Panc1 (cell line): ENCODE results near the gene RAPGEF1. TPM values are rescaled to one million over a fixed set of nuclear protein-coding genes. Genes with fewer than 3 reads are reported as not detected.
"Not testable (repeated sequence)": the region's sequence is repeated elsewhere in the genome, so short reads cannot be mapped to it uniquely, and the experiment has no call there.

ENCODE experiments used
- ATAC-seq: fragments of 200-7000 bp; cut with Tn5 transposase; 2 replicates; pipeline ENCODE4 v1.9.1; 2020; ENCODE audit warnings: mild to moderate bottlenecking, moderate library complexity
- BruUV-seq: library from RNA; stranded (reverse); fragments of 400-500 nt; replicated peaks from 2 replicates; lab custom pipeline; 2021; lab: Mats Ljungman, UMichigan
- CTCF ChIA-PET: fragments of 300-600 bp; sonication (Branson Sonifier 250); formaldehyde crosslinking; loops from one replicate; lab custom pipeline; 2022; ENCODE audit warnings: antibody characterized with exemption; lab: Charles Lee
- POLR2A ChIA-PET: fragments of 300-600 bp; sonication (Branson Sonifier 250); formaldehyde crosslinking; loops from one replicate; lab custom pipeline; 2022; ENCODE audit warnings: antibody characterized with exemption; lab: Charles Lee
- DNase-seq: peaks from one replicate; pipeline ENCODE4 v3.0.0-alpha.2; 2010; ENCODE audit warnings: low read depth, low spot score
- H3K27ac ChIP-seq: 2 replicates; pipeline ENCODE4 v1.5.1; 2011; ENCODE audit warnings: mild to moderate bottlenecking, low read length, inconsistent platforms
- H3K27me3 ChIP-seq: fragments of 200-500 bp; sonication (Bioruptor generic); 2 replicates; pipeline ENCODE4 v1.6.0; 2014; ENCODE audit warnings: low read length, inconsistent platforms; ENCODE audit not compliant: control insufficient read depth, insufficient read depth
- H3K36me3 ChIP-seq: fragments of 200-500 bp; sonication (Bioruptor generic); 2 replicates; pipeline ENCODE4 v1.5.1; 2014; ENCODE audit warnings: inconsistent platforms, mild to moderate bottlenecking, low read length, moderate library complexity; ENCODE audit not compliant: control insufficient read depth, insufficient read depth
- H3K4me1 ChIP-seq: 2 replicates; pipeline ENCODE4 v1.5.1; 2011; ENCODE audit warnings: inconsistent platforms, mild to moderate bottlenecking, low read length, moderate library complexity; ENCODE audit not compliant: control insufficient read depth, insufficient read depth
- H3K4me3 ChIP-seq, 2 experiments: 2 replicates each; pipeline ENCODE4 v1.5.1; 2011 to 2012; ENCODE audit warnings: low read depth in 2 of 2, low read length in 2 of 2, mild to moderate bottlenecking in 2 of 2, inconsistent platforms in 1 of 2, moderate library complexity in 1 of 2
- H3K9me3 ChIP-seq: fragments of 200-500 bp; sonication (Bioruptor generic); 2 replicates; pipeline ENCODE4 v1.5.1; 2014; ENCODE audit warnings: low read depth, mild to moderate bottlenecking, inconsistent platforms, low read length, moderate library complexity; ENCODE audit not compliant: control insufficient read depth, insufficient read depth
- CTCF ChIP-seq: fragments of 450-650 bp; IDR thresholded peaks from 2 replicates; pipeline ENCODE4 v1.5.1; 2017; ENCODE audit warnings: mild to moderate bottlenecking
- POLR2AphosphoS5 ChIP-seq: IDR thresholded peaks from 2 replicates; pipeline ENCODE4 v1.6.1; 2012; ENCODE audit warnings: mild to moderate bottlenecking, low read depth, low read length, moderate library complexity
- REST ChIP-seq, 2 experiments: IDR thresholded peaks; 2 replicates each; pipeline ENCODE4 v1.6.1; 2011 to 2012; ENCODE audit warnings: low read depth in 2 of 2, control low read depth in 1 of 2, low read length in 1 of 2, mild to moderate bottlenecking in 1 of 2, moderate library complexity in 1 of 2; ENCODE audit not compliant: insufficient read depth in 1 of 2
- SIN3A ChIP-seq: IDR thresholded peaks from 2 replicates; pipeline ENCODE4 v1.6.1; 2012; ENCODE audit warnings: low read depth, mild to moderate bottlenecking, low read length, moderate library complexity, borderline replicate concordance; ENCODE audit not compliant: insufficient read depth
- TCF7L2 ChIP-seq: IDR thresholded peaks from 2 replicates; pipeline ENCODE4 v1.6.1; 2011; ENCODE audit warnings: mild to moderate bottlenecking, low read depth, low read length, inconsistent platforms
- in situ Hi-C: cut with HindIII; loops from 2 replicates; pipeline ENCODE4 v1.10.0; 2016; ENCODE audit warnings: low sequenced_read_pairs, low pct_unique_long_range_greater_than_20kb
- intact Hi-C: fragments of 100-400 bp; cut with micrococcal nuclease; formaldehyde crosslinking; loops from one replicate; pipeline ENCODE4 v1.10.0; 2022; ENCODE audit not compliant: unreplicated experiment
- total RNA-seq: library from RNA; stranded (reverse); gene quantifications from one replicate; pipeline ENCODE4 v1.2.1, GENCODE V29; 2021; ENCODE audit not compliant: unreplicated experiment

The RAPGEF1 gene
- total RNA-seq, 1 experiment from 2014 or later = 86.8 TPM

DNA sequence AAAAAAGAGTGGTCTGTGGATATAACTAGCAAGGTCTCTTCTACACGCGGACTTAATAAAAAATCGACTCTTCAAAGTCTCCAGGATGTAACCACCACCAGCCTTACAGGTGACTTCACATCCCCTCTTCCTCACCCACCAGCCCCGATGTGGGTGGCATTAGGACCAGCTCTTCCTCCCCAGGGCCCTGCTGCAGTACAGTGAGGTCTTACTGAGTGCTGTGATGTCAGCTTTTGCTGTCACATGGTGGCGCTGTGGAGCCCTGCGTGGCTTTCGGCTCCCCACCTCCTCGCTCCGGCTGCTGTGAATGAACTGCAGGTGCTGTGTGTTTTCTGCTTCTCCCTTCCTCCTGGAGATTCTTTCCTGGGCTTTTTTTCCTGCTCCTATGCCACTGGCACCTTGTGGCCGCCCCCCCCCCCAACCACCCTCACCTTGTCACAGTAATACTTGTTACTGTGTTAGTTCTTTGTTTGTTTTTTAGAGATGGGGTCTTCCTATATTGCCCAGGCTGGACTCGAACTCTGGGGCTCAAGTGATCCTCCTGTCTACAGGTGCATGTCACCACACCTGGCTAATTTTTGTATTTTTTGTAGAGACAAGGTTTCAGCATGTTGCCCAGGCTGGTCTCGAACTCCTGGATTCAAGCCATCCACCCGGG, 15.8 kb upstream of the RAPGEF1 start:
- Histone ChIP-seq H3K36me3 (no peaks in the 10 kb centered on the region), H3K4me3 (no peak overlapping the region), H3K27ac (no peak overlapping the region), H3K4me1 (no peaks in the 10 kb centered on the region), H3K9me3 (no peaks in the 10 kb centered on the region), H3K27me3 (no peaks in the 10 kb centered on the region)
- CTCF ChIA-PET = interaction anchor here (0.6 to 0.7 kb wide), 2 partner anchors 230 to 420 kb away, joined by 3 to 5 read pairs; no protein-coding TSS in a partner anchor
- intact Hi-C loops = no loop called here
- ATAC-seq (peak; percentile 98), DNase-seq (peak; percentile 70)
- no TSS peak for BruUV-seq
- in situ Hi-C loops = no loop called here
- peak; percentile 87 for TF ChIP-seq CTCF
- no peak for TF ChIP-seq POLR2AphosphoS5
- POLR2A ChIA-PET = no interaction called here

GRCh38 chr9:131754846-131755245, 15.0 kb upstream of the RAPGEF1 start:
- ChIA-PET POLR2A (no interaction called here), CTCF (no interaction called here)
- TF ChIP-seq POLR2AphosphoS5 (no peak), SIN3A (no peak), CTCF (no peak), TCF7L2 (no peak), REST (IDR thresholded peaks at IDR 0.05; ENCODE audit: insufficient read depth in 1 of 2, low read depth in 2 of 2, low read length in 1 of 2) (no peak)
- H3K36me3 ChIP-seq = no peaks in the 10 kb centered on the region
- H3K9me3 ChIP-seq = no peaks in the 10 kb centered on the region
- BruUV-seq = no TSS peak
- H3K27me3 ChIP-seq = no peaks in the 10 kb centered on the region
- H3K4me1 ChIP-seq = no peaks in the 10 kb centered on the region
- ATAC-seq = no peak
- H3K27ac ChIP-seq = no peak overlapping the region
- in situ Hi-C loops (no loop called here), intact Hi-C loops (no loop called here)
- no peak for DNase-seq
- no peak overlapping the region for H3K4me3 ChIP-seq

GRCh38 chr9:131753751-131754150, 13.9 kb upstream of the RAPGEF1 start:
- H3K4me3 ChIP-seq, H3K27ac ChIP-seq, ATAC-seq, H3K4me1 ChIP-seq, in situ Hi-C loops, DNase-seq, BruUV-seq, H3K9me3 ChIP-seq, H3K36me3 ChIP-seq, intact Hi-C loops, H3K27me3 ChIP-seq: not testable (repeated sequence)
- ChIA-PET POLR2A (interaction anchor here (0.7 kb wide), 1 partner anchor 44 kb away, joined by 8 read pairs; no protein-coding TSS in a partner anchor), CTCF (interaction anchor here (0.7 kb wide), 2 partner anchors 411 to 499 kb away, joined by 3 to 7 read pairs; no protein-coding TSS in a partner anchor)
